GM12892 (cell line): ENCODE measurements around the gene CADM1.

ENCODE experiments used
- POLR2A ChIP-seq: IDR thresholded peaks from 2 replicates; pipeline ENCODE4 v1.6.1; 2011; ENCODE audit warnings: low read depth, low read length, control low read depth
- POLR2AphosphoS5 ChIP-seq: IDR thresholded peaks from 2 replicates; pipeline ENCODE4 v1.6.1; 2011; ENCODE audit warnings: low read depth, low read length, control low read depth

DNA sequence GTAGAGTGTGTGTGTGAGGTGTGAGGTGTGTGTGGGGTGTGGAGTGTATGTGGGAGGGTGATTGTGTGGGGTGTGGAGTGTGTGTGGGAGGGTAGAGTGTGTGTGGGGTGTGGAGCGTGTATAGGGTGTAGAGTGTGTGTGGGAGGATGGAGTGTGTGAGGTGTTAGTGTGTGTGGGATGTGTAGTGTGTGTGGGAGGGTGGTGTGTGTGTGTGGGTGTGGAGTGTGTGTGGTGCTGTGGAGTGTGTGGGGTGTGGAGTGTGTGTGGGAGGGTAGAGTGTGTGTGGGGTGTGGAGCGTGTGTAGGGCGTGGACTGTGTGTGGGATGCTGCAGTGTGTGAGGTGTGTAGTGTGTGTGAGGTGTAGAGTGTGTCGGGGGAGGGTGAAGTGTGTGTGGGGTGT lies 356.1 kb downstream of the CADM1 start:
- TF ChIP-seq POLR2A = no peak
- TF ChIP-seq POLR2AphosphoS5 = no peak
